Stimulated activated CD4-positive, alpha-beta T cell treated with anti-CD3 and anti-CD28 coated beads, Interleukin-4, amount 100 ng/mL, for 48 hours (primary cell): ENCODE results near the gene TMEM135.
"Not testable (repeated sequence)": the region's sequence is repeated elsewhere in the genome, so short reads cannot be mapped to it uniquely, and the experiment has no call there.

Experiments
- DNase-seq, 2 donors: peaks; one replicate each; pipeline ENCODE4 v3.0.0-alpha.2; 2020; ENCODE audit warnings: low read depth in 2 of 2

Gene TMEM135

DNA sequence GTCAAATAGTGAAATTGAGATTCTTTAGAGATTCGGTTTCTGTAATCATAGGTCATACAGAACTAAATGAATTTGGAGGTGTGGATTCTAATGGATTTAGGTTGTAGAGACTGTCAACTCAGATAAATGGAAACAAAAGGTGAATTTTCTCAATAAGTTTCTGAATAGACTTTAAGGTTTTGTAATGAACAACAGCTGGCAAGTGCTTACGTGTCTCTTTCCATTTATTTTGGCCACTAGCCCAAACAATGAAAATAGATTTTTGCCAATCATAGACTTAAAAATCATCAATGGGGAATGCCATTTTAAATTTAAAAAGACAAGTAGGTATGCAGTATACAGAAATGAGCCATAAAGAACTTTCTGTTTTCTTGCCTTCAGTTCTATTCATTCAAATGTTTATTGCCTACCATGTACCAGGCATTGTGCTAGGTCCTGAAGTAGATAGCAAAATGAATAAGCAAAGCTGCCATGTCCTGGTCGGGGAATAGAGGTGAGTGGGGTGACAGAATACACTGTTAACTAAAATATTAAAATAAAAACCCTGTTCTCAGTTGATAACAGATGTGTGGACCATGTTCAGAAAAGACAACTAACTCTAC lies 16.9 kb upstream of the TMEM135 start:
- no peak for DNase-seq

GRCh38 chr11:87022254-87022653 lies 15.5 kb upstream of the TMEM135 start:
- DNase-seq = no peak

DNA sequence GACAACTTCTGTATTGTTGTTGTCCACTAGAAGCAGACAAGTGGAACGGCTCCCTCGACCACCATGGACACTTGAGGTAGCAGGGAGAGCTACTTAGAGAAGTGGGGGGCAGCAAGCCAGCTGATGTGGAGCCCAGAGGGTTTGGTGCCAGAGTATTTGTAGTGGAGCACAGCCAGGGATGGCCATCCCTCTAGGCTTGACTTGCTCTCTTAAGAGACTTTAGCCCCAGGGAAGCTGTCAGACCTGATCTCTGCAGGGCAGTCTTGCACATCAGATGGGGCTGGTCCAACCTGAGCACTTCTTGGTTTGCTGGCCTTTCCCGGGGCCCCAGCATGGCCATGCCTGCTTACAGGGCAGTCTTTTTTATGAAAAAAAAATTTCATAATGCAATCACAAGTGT lies 15.0 kb upstream of the TMEM135 start:
- DNase-seq = no peak

DNA sequence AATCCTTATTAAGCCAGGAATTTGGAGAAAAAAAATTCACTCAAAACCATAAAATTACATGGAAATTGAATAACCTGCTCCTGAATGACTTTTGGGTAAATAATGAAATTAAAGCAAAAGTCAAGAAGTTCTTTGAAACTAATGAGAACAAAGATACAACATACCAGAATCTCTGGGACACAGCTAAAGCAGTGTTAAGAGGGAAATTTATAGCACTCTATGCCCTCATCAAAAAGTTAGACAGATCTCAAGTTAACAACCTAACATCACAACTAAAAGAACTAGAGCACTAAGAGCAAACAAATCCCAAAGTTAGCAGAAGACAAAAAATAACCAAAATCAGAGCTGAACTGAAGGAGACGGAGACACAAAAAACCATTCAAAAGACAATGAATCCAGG lies 11.3 kb upstream of the TMEM135 start:
- not testable (repeated sequence) for DNase-seq

DNA sequence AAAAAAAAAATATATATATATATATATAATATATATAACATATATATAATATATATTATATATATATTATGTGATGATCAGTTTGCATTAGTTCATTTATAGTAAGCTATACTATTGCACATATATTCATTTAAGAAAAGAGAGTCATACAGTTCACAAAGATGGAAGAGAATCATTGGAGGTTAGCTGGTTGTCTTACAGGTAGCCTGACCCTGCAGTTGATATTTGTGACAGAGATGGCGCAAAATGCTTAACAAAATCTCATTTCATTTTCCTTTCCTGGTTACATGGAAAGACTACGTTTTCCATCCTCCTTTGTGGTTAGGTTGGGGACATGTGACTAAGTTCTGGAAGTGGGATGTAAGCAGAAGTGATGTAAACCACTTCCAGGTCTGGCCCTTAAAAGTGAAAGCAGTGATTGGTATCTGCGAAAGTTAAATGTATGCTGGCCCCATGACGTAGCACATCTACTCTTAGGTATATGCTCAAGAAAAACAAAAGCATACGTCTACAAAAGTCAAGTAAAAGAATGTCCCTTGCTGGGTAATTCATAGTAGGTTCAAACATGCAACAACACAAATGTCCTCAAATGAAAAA lies 7.2 kb upstream of the TMEM135 start:
- DNase-seq = no peak

GRCh38 chr11:87031433-87032170 lies 6.1 kb upstream of the TMEM135 start:
- DNase-seq = no peak

GRCh38 chr11:87033561-87033960 lies 4.2 kb upstream of the TMEM135 start:
- no peak for DNase-seq

- no peak for DNase-seq
These were observed 1.7 kb upstream of the TMEM135 start for GRCh38 chr11:87035976-87036583.

- no peak for DNase-seq
These were observed 831 bp upstream of the TMEM135 start for GRCh38 chr11:87036756-87037449.

DNA sequence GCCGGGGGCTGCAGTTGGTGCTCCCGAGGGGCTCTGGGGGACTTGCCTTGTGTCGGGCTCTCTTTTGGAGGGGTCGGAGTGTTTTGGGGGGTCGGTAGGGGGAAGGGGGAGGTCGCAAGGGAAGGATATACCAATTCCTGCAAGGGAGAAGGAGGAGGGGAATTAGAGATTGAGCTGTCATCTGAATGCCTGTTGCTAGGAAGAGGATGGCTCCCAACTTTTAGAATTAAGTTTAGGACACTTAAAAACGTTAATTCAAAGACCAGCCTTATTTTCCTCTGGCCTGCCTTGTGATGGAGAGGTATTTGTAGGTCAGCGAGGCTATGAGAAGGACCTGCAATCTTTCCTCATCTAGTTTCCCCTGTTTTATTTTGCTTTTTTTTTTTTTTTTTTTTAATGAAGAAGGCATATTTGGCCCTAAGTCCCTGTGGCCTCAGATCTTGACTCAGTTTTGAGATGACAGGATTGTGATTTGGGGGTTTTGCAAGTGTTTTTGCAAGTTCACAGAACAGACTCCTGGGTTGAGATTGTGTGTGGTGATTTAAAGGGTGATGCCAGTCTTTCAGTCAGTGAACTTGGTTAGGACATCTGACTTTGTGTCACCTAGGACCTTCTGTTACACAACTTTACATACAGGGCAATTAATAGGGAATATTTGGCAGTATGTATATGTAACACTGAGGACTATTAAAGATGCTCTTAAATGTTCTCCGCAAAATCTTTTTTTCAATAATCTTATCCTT lies 672 bp downstream of the TMEM135 start:
- DNase-seq = no peak

- no peak for DNase-seq
These were observed 1.6 kb downstream of the TMEM135 start for GRCh38 chr11:87039371-87039770.

DNA sequence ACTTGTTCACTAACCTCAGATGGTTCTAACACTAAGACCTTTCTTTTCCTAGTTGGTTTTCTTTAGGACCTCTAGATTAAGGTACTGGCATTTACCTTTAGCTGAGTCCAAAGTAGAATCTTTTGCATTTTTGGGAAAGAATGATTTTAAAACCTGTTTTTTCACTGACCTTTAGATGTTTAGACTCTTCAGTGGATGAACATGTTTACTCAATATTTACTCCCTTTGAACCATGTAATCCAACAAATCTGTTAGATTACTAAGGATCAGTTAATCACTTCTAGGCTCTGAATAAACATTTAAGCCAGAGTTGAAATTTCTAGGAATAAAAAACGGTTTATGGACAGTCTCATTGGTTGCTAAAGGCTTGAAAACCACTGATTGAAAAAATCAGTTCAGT lies 6.2 kb downstream of the TMEM135 start:
- no peak for DNase-seq

DNA sequence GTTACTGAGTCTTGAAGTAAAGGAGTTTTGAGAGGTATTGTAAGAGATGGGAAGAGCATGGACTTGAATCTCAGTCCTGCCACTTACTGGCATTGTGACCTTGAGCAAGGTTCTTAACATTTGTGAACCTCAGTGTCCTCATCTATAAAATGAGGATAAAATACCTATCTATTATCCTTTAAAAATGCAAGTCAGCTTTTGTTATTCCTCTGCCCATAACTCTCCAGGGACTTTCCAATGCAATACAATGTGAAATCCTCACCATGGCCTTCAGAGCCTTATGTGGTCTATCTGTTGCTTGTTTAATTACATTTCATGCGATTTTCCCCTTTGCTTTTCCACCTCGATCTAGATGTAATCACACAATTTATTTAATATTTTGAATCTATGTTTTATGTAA lies 9.1 kb downstream of the TMEM135 start:
- DNase-seq = no peak

DNA sequence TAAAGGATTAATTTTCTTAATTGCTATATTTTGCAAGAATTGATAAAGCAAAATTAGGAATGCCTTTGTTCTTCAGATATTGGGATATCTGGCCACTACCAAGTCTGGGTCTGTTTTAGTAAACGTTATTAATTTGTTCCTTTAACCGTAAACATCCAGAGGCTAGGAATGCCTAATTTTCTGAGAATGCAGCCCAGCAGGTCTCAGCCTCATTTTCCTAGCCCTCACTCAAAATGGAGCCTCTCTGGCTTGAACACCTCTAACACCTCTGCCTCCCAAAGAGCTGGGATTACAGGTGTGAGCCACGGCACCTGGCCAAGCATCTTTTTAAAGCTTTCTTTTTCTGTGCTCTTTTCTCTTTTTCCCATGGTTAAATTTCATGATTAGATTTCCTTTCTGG lies 18.4 kb downstream of the TMEM135 start:
- DNase-seq = no peak

DNA sequence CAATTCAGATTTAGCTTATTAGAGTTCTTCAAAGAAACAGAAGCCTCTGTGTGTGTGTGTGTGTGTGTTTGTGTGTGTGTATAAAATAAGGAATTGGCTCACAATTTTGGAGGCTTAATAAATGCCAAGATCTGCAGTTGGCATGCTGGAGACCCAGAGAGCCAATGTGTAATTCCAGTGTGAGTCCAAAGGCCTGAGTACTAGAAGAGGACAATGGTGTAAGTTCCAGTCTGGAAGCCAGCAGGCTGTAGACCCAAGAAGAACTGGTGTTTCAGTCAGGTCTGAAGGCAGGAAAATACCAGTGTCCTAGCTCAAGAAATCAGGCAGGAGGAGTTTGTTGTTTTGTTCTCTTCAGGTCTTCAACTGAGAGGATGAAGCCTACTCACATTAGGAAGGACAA lies 20.0 kb downstream of the TMEM135 start:
- no peak for DNase-seq

- no peak for DNase-seq
These were observed 22.1 kb downstream of the TMEM135 start for GRCh38 chr11:87059596-87060390.

DNA sequence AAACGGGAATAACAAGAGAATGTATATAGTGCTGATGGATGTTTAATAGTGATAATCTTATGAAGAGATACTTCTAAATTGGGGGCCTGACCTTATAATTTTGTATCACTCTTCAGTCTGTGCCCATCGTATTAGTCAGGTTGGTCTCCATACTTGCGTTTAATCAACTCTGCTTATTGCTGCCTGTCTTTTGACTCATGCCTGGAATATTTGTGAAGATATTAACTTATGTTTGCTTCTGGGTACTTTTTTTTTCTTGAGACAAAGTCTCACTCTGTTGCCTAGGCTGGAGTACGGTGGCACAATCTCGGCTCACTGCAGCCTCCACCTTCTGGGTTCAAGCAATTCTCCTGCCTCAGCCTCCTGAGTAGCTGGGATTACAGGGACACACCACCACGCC lies 24.0 kb downstream of the TMEM135 start:
- DNase-seq = no peak

DNA sequence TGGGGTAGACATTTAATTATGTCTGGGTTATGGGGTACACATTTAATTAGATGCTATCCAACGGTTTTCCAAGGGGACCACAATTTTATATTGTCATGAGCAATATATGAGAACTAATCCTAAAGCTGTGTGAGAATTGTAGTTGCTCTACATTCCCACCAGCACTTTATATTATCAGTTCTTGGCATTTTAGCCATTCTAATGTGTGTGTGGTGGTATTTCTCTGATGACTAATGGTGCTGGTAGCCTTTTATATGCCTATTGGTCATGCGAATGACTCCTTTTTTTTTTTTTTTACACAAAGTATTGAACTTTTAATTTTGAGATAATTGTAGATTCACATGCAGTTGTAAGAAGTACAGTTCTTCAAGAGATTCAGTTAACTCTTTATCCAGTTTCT lies 26.2 kb downstream of the TMEM135 start:
- no peak for DNase-seq

DNA sequence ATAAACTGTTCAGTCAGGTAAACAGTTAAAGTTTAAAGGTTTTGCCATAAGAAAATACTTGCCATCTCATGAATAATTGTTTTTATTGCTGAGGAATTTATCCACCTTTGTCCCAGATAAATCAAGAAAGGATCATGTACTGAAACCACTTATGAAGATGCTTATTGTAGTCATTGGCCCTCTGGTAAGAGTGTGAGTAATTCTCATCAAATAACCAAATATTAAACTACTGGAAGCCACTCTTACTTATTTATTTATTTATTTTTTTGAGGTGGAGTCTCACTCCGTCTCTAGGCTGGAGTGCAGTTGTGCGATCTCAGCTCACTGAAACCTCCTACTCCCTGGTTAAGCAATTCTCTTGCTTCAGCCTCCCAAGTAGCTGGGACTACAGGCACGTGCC lies 35.1 kb downstream of the TMEM135 start:
- DNase-seq = no peak

GRCh38 chr11:87076260-87076783 lies 38.6 kb downstream of the TMEM135 start:
- no peak for DNase-seq
